GM21515 (cell line): ENCODE data around the gene MC3R.
"Not testable (repeated sequence)": the region's sequence is repeated elsewhere in the genome, so short reads cannot be mapped to it uniquely, and the experiment has no call there.

Experiments
- ATAC-seq: cut with Tn5 transposase; IDR thresholded peaks from one replicate; pipeline ENCODE4 v1.9.1; 2021; ENCODE audit not compliant: unreplicated experiment

Gene MC3R

GRCh38 chr20:56247954-56248782 lies at the start of gene MC3R:
TSS of gene MC3R (plus strand) at chr20:56248732. CDS start at chr20:56248844, 112 bp downstream.
- no peak for ATAC-seq

GRCh38 chr20:56200456-56200855 lies 48.1 kb upstream of the MC3R start:
- ATAC-seq, result no peak

- no peak for ATAC-seq
These were observed 45.9 kb upstream of the MC3R start for GRCh38 chr20:56202493-56203077.

- ATAC-seq, result no peak
These were observed 44.3 kb upstream of the MC3R start for GRCh38 chr20:56204206-56204605.

GRCh38 chr20:56205346-56205745 lies 43.2 kb upstream of the MC3R start:
- no peak for ATAC-seq

GRCh38 chr20:56207656-56208055 lies 40.9 kb upstream of the MC3R start:
- no peak for ATAC-seq

GRCh38 chr20:56208121-56208520 lies 40.4 kb upstream of the MC3R start:
- ATAC-seq, result no peak

GRCh38 chr20:56211051-56211450 lies 37.5 kb upstream of the MC3R start:
- ATAC-seq, result no peak

- no peak for ATAC-seq
These were observed 36.4 kb upstream of the MC3R start for GRCh38 chr20:56212091-56212490.

- no peak for ATAC-seq
These were observed 35.2 kb upstream of the MC3R start for GRCh38 chr20:56213321-56213720.

GRCh38 chr20:56215115-56215514 lies 33.4 kb upstream of the MC3R start:
- no peak for ATAC-seq

- ATAC-seq, result no peak
These were observed 30.7 kb upstream of the MC3R start for GRCh38 chr20:56217829-56218228.

GRCh38 chr20:56221186-56221585 lies 27.3 kb upstream of the MC3R start:
- not testable (repeated sequence) for ATAC-seq

GRCh38 chr20:56222201-56222600 lies 26.3 kb upstream of the MC3R start:
- no peak for ATAC-seq

GRCh38 chr20:56222945-56223344 lies 25.6 kb upstream of the MC3R start:
- ATAC-seq, result no peak

- no peak for ATAC-seq
These were observed 25.2 kb upstream of the MC3R start for GRCh38 chr20:56223352-56223751.

GRCh38 chr20:56228021-56228420 lies 20.5 kb upstream of the MC3R start:
- no peak for ATAC-seq

GRCh38 chr20:56229812-56230211 lies 18.7 kb upstream of the MC3R start:
- ATAC-seq, result no peak

- no peak for ATAC-seq
These were observed 14.4 kb upstream of the MC3R start for GRCh38 chr20:56234110-56234509.

GRCh38 chr20:56237335-56237734 lies 11.2 kb upstream of the MC3R start:
- ATAC-seq, result no peak

GRCh38 chr20:56244259-56244658 lies 4.3 kb upstream of the MC3R start:
- no peak for ATAC-seq

- no peak for ATAC-seq
These were observed 2.8 kb upstream of the MC3R start for GRCh38 chr20:56245761-56246160.
